SK-N-MC (cell line): ENCODE data around the gene EZH1.

Experiments
- EZH2 ChIP-seq: fragments of 200-600 bp; sonication (generic); IDR thresholded peaks from one replicate; pipeline ENCODE4 v1.6.1; 2017; ENCODE audit warnings: antibody characterized with exemption
- FOXP2 ChIP-seq: optimal IDR thresholded peaks from 2 replicates; pipeline ENCODE3; 2011; ENCODE audit warnings: mild to moderate bottlenecking, moderate library complexity; ENCODE audit not compliant: insufficient read depth; ENCODE audit errors: extremely low read length, control extremely low read depth
- POLR2AphosphoS5 ChIP-seq: IDR thresholded peaks from 2 replicates; pipeline ENCODE4 v1.6.1; 2012; ENCODE audit warnings: mild to moderate bottlenecking, low read depth, low read length, borderline replicate concordance

- no peak for TF ChIP-seq EZH2
- TF ChIP-seq POLR2AphosphoS5 = no peak
- TF ChIP-seq FOXP2 = no peak
Observed at GRCh38 chr17:42778570-42778969, 33.7 kb upstream of the EZH1 start.
